SIG-M5 treated with dmso at 0.1 percent for 504 hours (cell line): Measurements from ENCODE around the gene NES.

Experiments used
- DNase-seq: peaks from one replicate; lab custom pipeline; 2025; ENCODE audit not compliant: unreplicated experiment; lab: John Stamatoyannopoulos, UW

Gene NES

DNA sequence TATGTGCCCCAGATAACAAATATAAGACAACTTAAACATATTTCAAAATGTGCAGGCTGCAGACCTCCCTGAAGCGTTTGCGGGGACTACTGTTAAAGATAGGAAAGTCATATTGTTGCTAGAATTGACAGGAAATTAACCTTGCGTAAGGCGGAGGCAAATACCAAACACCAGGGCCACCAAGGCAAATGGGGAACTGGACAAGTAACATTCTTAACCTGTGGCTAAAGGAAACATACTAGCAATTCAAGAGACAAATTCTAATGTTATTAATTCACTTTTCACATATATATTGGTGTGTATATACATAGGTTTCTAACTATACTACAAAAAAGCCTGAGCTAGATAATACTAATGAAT, 51.1 kb downstream of the NES start:
- no peak for DNase-seq

DNA sequence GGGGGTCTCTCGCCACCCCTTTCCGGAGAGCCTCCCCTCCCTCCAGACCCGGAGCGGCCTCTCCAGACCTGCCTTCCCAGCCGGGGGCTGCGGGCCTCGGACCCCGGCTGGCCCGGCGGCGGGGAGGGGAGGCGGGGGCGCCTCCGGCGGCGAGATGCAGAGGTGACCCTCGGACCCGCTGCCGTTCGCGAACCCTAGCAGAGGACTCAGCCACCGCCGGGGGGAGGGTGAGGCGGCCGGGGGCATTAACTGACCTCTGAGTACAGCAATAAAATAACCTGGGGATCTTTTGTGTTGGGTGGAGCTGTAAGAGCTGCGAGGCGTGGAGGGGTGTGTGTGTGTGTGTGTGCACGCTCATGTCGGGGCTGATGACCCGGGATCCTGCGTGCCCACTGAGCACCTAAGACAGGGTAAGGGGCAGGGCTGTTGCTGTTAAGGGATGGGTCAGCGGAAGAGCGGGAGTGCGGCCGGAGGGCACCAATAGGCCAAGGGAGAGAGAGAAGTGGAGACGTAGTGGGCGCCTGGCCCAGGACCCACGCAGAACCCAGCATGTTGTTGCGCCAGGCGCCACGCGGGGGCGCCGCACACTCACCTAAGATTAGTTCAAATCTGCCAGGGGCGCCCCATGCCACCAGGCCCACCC, 51.6 kb downstream of the NES start:
- DNase-seq, result no peak

DNA sequence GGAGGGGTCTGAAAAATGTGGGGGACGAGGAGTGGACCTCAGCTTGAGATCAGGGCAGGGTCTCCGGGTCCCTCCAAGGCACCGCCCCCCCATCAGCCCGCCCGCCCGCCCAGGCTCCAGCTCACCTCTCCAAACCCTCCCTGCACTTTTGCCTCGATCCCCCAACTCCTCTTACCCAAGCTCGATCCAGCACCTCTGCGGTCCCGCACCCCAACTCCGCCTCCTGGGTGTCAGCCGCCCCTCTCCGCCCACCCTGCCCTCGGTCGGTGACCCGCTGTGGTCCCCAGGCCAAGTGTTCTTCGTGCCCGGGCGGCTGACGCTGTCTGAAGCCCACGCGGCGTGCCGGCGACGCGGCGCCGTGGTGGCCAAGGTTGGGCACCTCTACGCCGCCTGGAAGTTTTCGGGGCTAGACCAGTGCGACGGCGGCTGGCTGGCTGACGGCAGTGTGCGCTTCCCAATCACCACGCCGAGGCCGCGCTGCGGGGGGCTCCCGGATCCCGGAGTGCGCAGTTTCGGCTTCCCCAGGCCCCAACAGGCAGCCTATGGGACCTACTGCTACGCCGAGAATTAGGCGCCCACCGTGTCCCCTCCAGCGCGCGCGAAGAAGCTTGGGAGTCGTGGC, 52.3 kb downstream of the NES start:
- DNase-seq, result no peak

DNA sequence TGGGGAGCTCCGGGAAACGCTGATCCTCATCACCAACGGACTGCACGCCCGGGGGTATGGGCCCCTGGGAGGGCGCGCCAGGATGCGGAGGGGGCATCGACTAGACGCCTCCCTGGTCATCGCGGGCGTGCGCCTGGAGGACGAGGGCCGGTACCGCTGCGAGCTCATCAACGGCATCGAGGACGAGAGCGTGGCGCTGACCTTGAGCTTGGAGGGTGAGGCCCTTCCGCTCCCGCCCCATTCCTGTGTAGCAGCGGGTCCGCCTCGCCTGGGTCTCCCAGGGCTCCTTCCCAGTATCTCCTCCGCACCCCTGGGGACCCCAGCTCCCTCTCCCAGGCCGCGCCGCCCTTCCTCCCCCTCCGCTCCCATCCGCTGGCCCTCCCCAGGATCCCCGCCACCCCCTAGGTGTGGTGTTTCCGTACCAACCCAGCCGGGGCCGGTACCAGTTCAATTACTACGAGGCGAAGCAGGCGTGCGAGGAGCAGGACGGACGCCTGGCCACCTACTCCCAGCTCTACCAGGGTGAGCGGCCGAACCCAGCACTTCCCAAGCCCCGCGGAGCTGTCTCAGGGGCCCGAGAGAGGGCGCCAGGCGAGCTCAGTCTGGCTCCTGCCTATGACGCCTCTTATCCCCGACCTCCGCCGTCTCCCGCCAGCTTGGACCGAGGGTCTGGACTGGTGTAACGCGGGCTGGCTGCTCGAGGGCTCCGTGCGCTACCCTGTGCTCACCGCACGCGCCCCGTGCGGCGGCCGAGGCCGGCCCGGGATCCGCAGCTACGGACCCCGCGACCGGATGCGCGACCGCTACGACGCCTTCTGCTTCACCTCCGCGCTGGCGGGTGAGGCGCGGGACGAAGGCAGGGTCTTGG, 53.0 kb downstream of the NES start:
- peak; percentile 59 for DNase-seq

DNA sequence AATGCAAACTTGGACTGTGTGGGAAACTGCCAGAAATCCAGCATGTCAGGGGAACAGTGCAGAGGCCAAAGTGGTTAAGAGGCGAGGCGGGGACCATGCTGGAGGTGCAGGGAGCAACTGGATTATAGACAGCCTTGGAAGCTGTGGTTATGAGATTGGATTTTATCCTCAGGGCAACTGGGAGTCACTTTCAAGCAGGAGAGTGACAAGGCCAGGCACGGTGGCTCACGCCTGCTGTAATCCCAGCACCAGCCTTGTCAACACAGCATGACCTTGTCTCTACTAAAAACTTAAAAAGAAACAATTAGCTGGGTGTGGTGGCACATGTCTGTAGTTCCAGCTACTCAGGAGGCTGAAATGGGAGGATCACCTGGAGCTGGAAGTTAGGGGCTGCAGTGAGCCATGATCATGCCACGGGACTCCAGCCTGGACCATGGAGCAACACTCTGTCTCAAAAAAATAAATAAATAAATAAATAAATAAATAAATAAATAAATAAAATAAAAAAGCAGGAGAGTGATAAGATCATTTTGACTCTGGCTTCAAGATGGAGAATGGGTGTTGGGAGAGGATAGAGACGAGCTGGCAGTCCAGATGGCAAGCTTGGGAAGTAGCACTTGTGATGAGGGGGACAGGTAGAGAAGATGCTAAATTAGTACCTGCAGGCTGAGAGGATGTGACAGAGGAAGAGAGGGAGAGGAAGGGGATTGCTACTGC, 54.5 kb downstream of the NES start:
- no peak for DNase-seq

DNA sequence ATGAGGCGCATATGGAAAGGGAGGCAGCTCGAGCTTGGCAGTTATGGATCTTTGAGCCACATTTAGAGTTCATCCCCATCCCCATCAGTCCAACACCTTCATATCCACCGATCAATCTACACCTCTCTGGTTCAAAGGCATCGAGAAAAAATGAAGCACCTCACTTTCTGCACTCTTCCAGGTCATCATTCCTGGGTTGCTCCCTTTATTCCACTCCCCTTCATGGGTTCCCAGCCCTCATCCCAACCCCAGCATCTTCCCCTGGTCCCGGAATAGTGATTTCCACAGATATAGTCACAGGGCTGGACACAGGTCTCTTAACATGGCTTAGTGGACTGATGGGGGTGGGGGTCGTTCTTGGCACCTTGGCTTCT, 57.6 kb downstream of the NES start:
- DNase-seq, result no peak

DNA sequence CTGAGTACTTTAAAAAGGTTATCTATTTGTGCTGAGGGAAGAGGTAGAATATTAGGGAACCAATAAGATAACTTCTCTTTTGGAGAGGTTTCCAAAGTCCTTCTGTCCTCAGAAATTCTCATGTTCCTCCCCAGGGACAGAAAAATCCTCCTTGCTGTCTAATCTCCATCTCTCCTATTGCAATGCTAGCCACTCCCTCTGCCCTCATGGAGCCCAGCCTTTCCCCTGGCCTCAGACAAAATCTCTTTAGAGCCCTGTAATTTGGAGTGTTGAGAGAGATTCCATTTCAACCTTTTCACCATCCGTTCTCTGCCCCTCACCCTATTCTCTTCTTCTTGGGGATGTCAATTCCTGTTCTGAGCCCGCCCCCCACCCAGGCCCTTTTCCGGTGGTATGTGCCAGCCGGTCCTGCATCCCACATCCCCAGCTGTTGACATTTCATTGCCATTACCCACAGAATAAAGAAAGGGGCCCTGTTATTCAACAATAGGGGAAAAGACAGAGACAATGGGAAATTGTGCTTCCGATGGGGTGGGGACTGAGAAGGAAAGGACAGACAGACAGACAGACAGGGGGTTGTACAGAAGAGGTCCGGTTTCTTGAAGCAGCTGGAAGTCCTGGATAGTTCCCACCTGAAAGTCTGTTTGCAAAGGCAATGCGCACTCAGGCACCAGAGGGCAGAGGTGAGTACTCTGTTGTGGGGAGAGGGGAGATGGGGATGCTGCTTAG, 58.2 kb downstream of the NES start, which contains the start of gene HAPLN2:
TSS of gene HAPLN2 (plus strand) at position 563 of the 729 bp plus-strand sequence. CDS start 4,076 bp downstream, outside the sequence.
- DNase-seq, result peak; percentile 33
